ENCODE data around the gene CUX1. TPM values are rescaled to one million over a fixed set of nuclear protein-coding genes. Genes with fewer than 3 reads are reported as not detected.

The CUX1 gene
- total RNA-seq, 2 experiments from 2014 or later, result 20.2 to 20.4 TPM

GRCh38 chr7:102184303-102184702, 366.9 kb downstream of the CUX1 start:
- Mint-ChIP-seq H3K36me3 (ENCODE audit: low read depth) (no peaks in the 10 kb centered on the region), H3K27ac (no peak overlapping the region), H3K4me1 (ENCODE audit: low read depth) (no peaks in the 10 kb centered on the region), H3K9me3 (no peaks in the 10 kb centered on the region), H3K4me3 (no peak overlapping the region), H3K27me3 (no peaks in the 10 kb centered on the region)
- ChIA-PET CTCF (no interaction called here), POLR2A (no interaction called here)
- no peak for ATAC-seq
- TF ChIP-seq CTCF (IDR thresholded peaks at IDR 0.05), result no peak
- intact Hi-C loops (cut with micrococcal nuclease), result no loop called here
- DNase-seq, result no peak

GRCh38 chr7:102185796-102186195, 368.4 kb downstream of the CUX1 start:
- POLR2A ChIA-PET, result no interaction called here
- H3K36me3 Mint-ChIP-seq (ENCODE audit: low read depth), result no peaks in the 10 kb centered on the region

GRCh38 chr7:102186306-102186705, 368.9 kb downstream of the CUX1 start:
- H3K4me1 Mint-ChIP-seq (ENCODE audit: low read depth), result no peaks in the 10 kb centered on the region
- H3K27ac Mint-ChIP-seq, result no peak overlapping the region
- no peaks in the 10 kb centered on the region for H3K36me3 Mint-ChIP-seq (ENCODE audit: low read depth)
- ChIA-PET CTCF (no interaction called here), POLR2A (no interaction called here)
- no peak for TF ChIP-seq CTCF (IDR thresholded peaks at IDR 0.05)
- ATAC-seq (no peak), DNase-seq (no peak)
- H3K4me3 Mint-ChIP-seq, result no peak overlapping the region
- H3K9me3 Mint-ChIP-seq, result no peaks in the 10 kb centered on the region
- no peaks in the 10 kb centered on the region for H3K27me3 Mint-ChIP-seq
- intact Hi-C loops (cut with micrococcal nuclease), result no loop called here

More at GRCh38 chr7:102185796-102186195, 368.4 kb downstream of the CUX1 start:
- DNase-seq, result no peak
- H3K4me3 Mint-ChIP-seq, result no peak overlapping the region
- no peaks in the 10 kb centered on the region for H3K9me3 Mint-ChIP-seq
- TF ChIP-seq CTCF (IDR thresholded peaks at IDR 0.05), result no peak
- no peaks in the 10 kb centered on the region for H3K27me3 Mint-ChIP-seq
- intact Hi-C loops (cut with micrococcal nuclease), result no loop called here
- no peak for ATAC-seq
- H3K4me1 Mint-ChIP-seq (ENCODE audit: low read depth), result no peaks in the 10 kb centered on the region
- CTCF ChIA-PET, result no interaction called here
- H3K27ac Mint-ChIP-seq, result no peak overlapping the region

GRCh38 chr7:102188746-102189145, 371.3 kb downstream of the CUX1 start:
- intact Hi-C loops (cut with micrococcal nuclease), result no loop called here
- Mint-ChIP-seq H3K27ac (no peak overlapping the region), H3K4me1 (ENCODE audit: low read depth) (no peaks in the 10 kb centered on the region), H3K27me3 (no peaks in the 10 kb centered on the region), H3K9me3 (no peaks in the 10 kb centered on the region), H3K36me3 (ENCODE audit: low read depth) (peaks cover 3% of the 10 kb centered on the region), H3K4me3 (no peak overlapping the region)
- ChIA-PET CTCF (no interaction called here), POLR2A (no interaction called here)
- no peak for DNase-seq
- ATAC-seq, result no peak
- TF ChIP-seq CTCF (IDR thresholded peaks at IDR 0.05), result no peak

GRCh38 chr7:102189756-102190155, 372.3 kb downstream of the CUX1 start:
- H3K27ac Mint-ChIP-seq, result no peak overlapping the region
- peaks cover 3% of the 10 kb centered on the region for H3K36me3 Mint-ChIP-seq (ENCODE audit: low read depth)
- ChIA-PET CTCF (no interaction called here), POLR2A (no interaction called here)
- no peak for ATAC-seq
- no peak for TF ChIP-seq CTCF (IDR thresholded peaks at IDR 0.05)
- no peak for DNase-seq
- no peak overlapping the region for H3K4me3 Mint-ChIP-seq
- H3K27me3 Mint-ChIP-seq, result no peaks in the 10 kb centered on the region
- no peaks in the 10 kb centered on the region for H3K4me1 Mint-ChIP-seq (ENCODE audit: low read depth)
- no peaks in the 10 kb centered on the region for H3K9me3 Mint-ChIP-seq
- intact Hi-C loops (cut with micrococcal nuclease), result no loop called here

Data from activated CD8-positive, alpha-beta T cell treated with anti-CD3 and anti-CD28 coated beads for 36 hours (primary cell).